ENCODE measurements around the gene HSPH1. TPM values are rescaled to one million over a fixed set of nuclear protein-coding genes. Genes with fewer than 3 reads are reported as not detected.

HSPH1 gene
- polyA plus RNA-seq, 1 donor from 2014 or later = 112 TPM

GRCh38 chr13:31096654-31097302, 64.9 kb downstream of the HSPH1 start:
- no peak overlapping the region for H3K9ac ChIP-seq (ENCODE audit: low read length)
- no peaks in the 10 kb centered on the region for H3K36me3 ChIP-seq (ENCODE audit: insufficient read depth, low read length)
- H4K20me1 ChIP-seq (ENCODE audit: insufficient read depth) = no peaks in the 10 kb centered on the region
- no peak overlapping the region for H2AFZ ChIP-seq (ENCODE audit: low read depth, low read length)
- H3K27ac ChIP-seq (ENCODE audit: low read length) = no peak overlapping the region
- H3K27me3 ChIP-seq (ENCODE audit: insufficient read depth, low read depth, low read length) = no peaks in the 10 kb centered on the region
- no peaks in the 10 kb centered on the region for H3K9me3 ChIP-seq (ENCODE audit: low read length)
- no peaks in the 10 kb centered on the region for H3F3A ChIP-seq (ENCODE audit: insufficient read depth, low read length, poor library complexity, severe bottlenecking)
- H3K4me3 ChIP-seq (ENCODE audit: low read length) = no peak overlapping the region
- no peaks in the 10 kb centered on the region for H3K9me2 ChIP-seq (ENCODE audit: insufficient read depth, low read length)
- H3K79me2 ChIP-seq (replicated peaks; ENCODE audit: insufficient read depth, low read length) = no peaks in the 10 kb centered on the region
- TF ChIP-seq POLR2AphosphoS5 (IDR thresholded peaks at IDR 0.05) (no peak), REST (IDR thresholded peaks at IDR 0.05; ENCODE audit: borderline replicate concordance) (no peak), SMC3 (conservative IDR thresholded peaks at IDR 0.05; ENCODE audit: poor library complexity) (no peak), EZH2 (IDR thresholded peaks at IDR 0.05; ENCODE audit: borderline replicate concordance, insufficient read depth, low read length, poor library complexity, severe bottlenecking) (no peak), CTCF (IDR thresholded peaks at IDR 0.05; ENCODE audit: poor library complexity, severe bottlenecking) (no peak), EP300 (conservative IDR thresholded peaks at IDR 0.05; ENCODE audit: poor library complexity, severe bottlenecking) (no peak), MXI1 (conservative IDR thresholded peaks at IDR 0.05; ENCODE audit: poor library complexity, severe bottlenecking) (no peak), RAD21 (conservative IDR thresholded peaks at IDR 0.05) (no peak), TAF1 (IDR thresholded peaks at IDR 0.05; ENCODE audit: low read depth) (no peak)
- no peak overlapping the region for H3K4me2 ChIP-seq (ENCODE audit: low read length)

- H3K4me2 ChIP-seq (ENCODE audit: low read length) = no peak overlapping the region
- no peaks in the 10 kb centered on the region for H4K20me1 ChIP-seq (ENCODE audit: insufficient read depth)
- no peaks in the 10 kb centered on the region for H3K36me3 ChIP-seq (ENCODE audit: insufficient read depth, low read length)
- no peaks in the 10 kb centered on the region for H3K9me2 ChIP-seq (ENCODE audit: insufficient read depth, low read length)
- H3F3A ChIP-seq (ENCODE audit: insufficient read depth, low read length, poor library complexity, severe bottlenecking) = no peaks in the 10 kb centered on the region
- H3K9ac ChIP-seq (ENCODE audit: low read length) = no peak overlapping the region
- no peak overlapping the region for H2AFZ ChIP-seq (ENCODE audit: low read depth, low read length)
- no peak overlapping the region for H3K4me3 ChIP-seq (ENCODE audit: low read length)
- no peaks in the 10 kb centered on the region for H3K9me3 ChIP-seq (ENCODE audit: low read length)
- no peaks in the 10 kb centered on the region for H3K79me2 ChIP-seq (replicated peaks; ENCODE audit: insufficient read depth, low read length)
- H3K27me3 ChIP-seq (ENCODE audit: insufficient read depth, low read depth, low read length) = no peaks in the 10 kb centered on the region
- no peak overlapping the region for H3K27ac ChIP-seq (ENCODE audit: low read length)
- TF ChIP-seq RAD21 (conservative IDR thresholded peaks at IDR 0.05) = no peak
These were observed 67.2 kb downstream of the HSPH1 start for GRCh38 chr13:31094331-31095015.

Measured in neural cell (in vitro differentiated cells).